ENCODE results near the gene ESPL1.

DNA sequence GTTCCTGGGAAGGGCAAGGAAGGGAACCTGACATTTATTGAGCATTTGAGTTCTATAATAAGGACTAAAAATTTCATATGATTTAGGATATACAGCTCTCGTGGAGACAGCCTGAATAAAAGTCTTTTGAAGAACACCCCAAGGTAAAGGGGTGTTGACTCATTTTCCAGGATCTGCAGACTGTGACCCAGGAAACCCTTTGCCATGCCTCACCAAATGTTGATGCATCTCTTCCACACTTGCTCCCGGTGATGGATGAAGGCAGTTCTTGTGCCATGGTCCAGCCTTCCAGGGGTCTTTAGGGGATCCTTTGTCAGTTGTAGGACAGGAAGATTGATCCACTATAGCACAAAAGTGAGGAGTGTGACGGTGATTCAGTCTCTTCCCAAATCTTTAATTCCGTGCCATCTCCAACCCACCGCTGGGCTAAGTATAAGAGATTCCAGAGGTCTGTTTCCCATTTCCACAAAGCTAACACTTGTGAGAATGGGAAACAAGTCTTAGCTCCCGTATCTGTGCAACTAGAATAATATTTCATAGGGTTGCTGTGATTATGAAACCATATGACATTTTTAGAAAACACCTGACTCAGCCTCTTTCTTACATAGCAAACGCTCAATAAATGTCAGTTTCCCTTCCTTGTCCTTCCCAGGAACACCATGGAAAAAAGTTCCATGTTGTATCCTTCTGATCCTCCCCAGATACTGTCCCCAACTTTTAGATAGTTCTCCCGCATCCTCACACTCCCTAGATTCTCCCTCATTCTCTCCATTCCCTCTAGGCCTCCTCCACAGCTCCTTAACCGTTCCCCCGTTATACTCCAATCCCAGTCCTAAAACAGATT lies 52.5 kb downstream of the ESPL1 start:
- no peak for TF ChIP-seq MBD4 (IDR thresholded peaks at IDR 0.05; ENCODE audit: borderline replicate concordance, low read length)
- no peak for TF ChIP-seq ZNF33B (CRISPR knock-in tag; IDR thresholded peaks at IDR 0.05)
- no peak for TF ChIP-seq SMC3 (IDR thresholded peaks at IDR 0.05; ENCODE audit: low read length)
- TF ChIP-seq, protein P1, sequence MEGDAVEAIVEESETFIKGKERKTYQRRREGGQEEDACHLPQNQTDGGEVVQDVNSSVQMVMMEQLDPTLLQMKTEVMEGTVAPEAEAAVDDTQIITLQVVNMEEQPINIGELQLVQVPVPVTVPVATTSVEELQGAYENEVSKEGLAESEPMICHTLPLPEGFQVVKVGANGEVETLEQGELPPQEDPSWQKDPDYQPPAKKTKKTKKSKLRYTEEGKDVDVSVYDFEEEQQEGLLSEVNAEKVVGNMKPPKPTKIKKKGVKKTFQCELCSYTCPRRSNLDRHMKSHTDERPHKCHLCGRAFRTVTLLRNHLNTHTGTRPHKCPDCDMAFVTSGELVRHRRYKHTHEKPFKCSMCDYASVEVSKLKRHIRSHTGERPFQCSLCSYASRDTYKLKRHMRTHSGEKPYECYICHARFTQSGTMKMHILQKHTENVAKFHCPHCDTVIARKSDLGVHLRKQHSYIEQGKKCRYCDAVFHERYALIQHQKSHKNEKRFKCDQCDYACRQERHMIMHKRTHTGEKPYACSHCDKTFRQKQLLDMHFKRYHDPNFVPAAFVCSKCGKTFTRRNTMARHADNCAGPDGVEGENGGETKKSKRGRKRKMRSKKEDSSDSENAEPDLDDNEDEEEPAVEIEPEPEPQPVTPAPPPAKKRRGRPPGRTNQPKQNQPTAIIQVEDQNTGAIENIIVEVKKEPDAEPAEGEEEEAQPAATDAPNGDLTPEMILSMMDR (CRISPR knock-in tag; IDR thresholded peaks at IDR 0.05) = no peak
- no peak for TF ChIP-seq ZNF841 (CRISPR knock-in tag; IDR thresholded peaks at IDR 0.05; ENCODE audit: borderline replicate concordance)
- no peak for TF ChIP-seq ZNF12 (CRISPR knock-in tag; IDR thresholded peaks at IDR 0.05)
- TF ChIP-seq ZNF615 (CRISPR knock-in tag; IDR thresholded peaks at IDR 0.05; ENCODE audit: borderline replicate concordance) = peak; percentile 65; the same call in 1 of the 2 replicates
- TF ChIP-seq, protein P2, sequence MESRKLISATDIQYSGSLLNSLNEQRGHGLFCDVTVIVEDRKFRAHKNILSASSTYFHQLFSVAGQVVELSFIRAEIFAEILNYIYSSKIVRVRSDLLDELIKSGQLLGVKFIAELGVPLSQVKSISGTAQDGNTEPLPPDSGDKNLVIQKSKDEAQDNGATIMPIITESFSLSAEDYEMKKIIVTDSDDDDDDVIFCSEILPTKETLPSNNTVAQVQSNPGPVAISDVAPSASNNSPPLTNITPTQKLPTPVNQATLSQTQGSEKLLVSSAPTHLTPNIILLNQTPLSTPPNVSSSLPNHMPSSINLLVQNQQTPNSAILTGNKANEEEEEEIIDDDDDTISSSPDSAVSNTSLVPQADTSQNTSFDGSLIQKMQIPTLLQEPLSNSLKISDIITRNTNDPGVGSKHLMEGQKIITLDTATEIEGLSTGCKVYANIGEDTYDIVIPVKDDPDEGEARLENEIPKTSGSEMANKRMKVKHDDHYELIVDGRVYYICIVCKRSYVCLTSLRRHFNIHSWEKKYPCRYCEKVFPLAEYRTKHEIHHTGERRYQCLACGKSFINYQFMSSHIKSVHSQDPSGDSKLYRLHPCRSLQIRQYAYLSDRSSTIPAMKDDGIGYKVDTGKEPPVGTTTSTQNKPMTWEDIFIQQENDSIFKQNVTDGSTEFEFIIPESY (CRISPR knock-in tag; IDR thresholded peaks at IDR 0.05) = no peak
- TF ChIP-seq KAT8 (CRISPR knock-in tag; IDR thresholded peaks at IDR 0.05) = no peak
- no peak for TF ChIP-seq KLF6 (CRISPR knock-in tag; IDR thresholded peaks at IDR 0.05)
- TF ChIP-seq RFXAP (CRISPR knock-in tag; IDR thresholded peaks at IDR 0.05; ENCODE audit: borderline replicate concordance) = no peak
- no peak for TF ChIP-seq NBN (conservative IDR thresholded peaks at IDR 0.05)
- TF ChIP-seq, protein P3, sequence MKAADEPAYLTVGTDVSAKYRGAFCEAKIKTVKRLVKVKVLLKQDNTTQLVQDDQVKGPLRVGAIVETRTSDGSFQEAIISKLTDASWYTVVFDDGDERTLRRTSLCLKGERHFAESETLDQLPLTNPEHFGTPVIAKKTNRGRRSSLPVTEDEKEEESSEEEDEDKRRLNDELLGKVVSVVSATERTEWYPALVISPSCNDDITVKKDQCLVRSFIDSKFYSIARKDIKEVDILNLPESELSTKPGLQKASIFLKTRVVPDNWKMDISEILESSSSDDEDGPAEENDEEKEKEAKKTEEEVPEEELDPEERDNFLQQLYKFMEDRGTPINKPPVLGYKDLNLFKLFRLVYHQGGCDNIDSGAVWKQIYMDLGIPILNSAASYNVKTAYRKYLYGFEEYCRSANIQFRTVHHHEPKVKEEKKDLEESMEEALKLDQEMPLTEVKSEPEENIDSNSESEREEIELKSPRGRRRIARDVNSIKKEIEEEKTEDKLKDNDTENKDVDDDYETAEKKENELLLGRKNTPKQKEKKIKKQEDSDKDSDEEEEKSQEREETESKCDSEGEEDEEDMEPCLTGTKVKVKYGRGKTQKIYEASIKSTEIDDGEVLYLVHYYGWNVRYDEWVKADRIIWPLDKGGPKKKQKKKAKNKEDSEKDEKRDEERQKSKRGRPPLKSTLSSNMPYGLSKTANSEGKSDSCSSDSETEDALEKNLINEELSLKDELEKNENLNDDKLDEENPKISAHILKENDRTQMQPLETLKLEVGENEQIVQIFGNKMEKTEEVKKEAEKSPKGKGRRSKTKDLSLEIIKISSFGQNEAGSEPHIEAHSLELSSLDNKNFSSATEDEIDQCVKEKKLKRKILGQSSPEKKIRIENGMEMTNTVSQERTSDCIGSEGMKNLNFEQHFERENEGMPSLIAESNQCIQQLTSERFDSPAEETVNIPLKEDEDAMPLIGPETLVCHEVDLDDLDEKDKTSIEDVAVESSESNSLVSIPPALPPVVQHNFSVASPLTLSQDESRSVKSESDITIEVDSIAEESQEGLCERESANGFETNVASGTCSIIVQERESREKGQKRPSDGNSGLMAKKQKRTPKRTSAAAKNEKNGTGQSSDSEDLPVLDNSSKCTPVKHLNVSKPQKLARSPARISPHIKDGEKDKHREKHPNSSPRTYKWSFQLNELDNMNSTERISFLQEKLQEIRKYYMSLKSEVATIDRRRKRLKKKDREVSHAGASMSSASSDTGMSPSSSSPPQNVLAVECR (CRISPR knock-in tag; IDR thresholded peaks at IDR 0.05; ENCODE audit: borderline replicate concordance) = no peak
- TF ChIP-seq ZNF850 (CRISPR knock-in tag; conservative IDR thresholded peaks at IDR 0.05) = no peak

Measured in HepG2 (cell line).